ENCODE results near the gene CDKN2C.

- TF ChIP-seq CTCF (IDR thresholded peaks at IDR 0.05; ENCODE audit: insufficient read depth, low read length) (no peak), POLR2AphosphoS5 (IDR thresholded peaks at IDR 0.05; ENCODE audit: low read depth) (no peak), SPI1 (IDR thresholded peaks at IDR 0.05; ENCODE audit: borderline replicate concordance, low read depth) (no peak), GABPA (IDR thresholded peaks at IDR 0.05; ENCODE audit: low read depth) (no peak)
- TF ChIP-seq, protein P1, sequence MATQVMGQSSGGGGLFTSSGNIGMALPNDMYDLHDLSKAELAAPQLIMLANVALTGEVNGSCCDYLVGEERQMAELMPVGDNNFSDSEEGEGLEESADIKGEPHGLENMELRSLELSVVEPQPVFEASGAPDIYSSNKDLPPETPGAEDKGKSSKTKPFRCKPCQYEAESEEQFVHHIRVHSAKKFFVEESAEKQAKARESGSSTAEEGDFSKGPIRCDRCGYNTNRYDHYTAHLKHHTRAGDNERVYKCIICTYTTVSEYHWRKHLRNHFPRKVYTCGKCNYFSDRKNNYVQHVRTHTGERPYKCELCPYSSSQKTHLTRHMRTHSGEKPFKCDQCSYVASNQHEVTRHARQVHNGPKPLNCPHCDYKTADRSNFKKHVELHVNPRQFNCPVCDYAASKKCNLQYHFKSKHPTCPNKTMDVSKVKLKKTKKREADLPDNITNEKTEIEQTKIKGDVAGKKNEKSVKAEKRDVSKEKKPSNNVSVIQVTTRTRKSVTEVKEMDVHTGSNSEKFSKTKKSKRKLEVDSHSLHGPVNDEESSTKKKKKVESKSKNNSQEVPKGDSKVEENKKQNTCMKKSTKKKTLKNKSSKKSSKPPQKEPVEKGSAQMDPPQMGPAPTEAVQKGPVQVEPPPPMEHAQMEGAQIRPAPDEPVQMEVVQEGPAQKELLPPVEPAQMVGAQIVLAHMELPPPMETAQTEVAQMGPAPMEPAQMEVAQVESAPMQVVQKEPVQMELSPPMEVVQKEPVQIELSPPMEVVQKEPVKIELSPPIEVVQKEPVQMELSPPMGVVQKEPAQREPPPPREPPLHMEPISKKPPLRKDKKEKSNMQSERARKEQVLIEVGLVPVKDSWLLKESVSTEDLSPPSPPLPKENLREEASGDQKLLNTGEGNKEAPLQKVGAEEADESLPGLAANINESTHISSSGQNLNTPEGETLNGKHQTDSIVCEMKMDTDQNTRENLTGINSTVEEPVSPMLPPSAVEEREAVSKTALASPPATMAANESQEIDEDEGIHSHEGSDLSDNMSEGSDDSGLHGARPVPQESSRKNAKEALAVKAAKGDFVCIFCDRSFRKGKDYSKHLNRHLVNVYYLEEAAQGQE (IDR thresholded peaks at IDR 0.05; ENCODE audit: insufficient replicate concordance, low read depth), result no peak
Measured at GRCh38 chr1:50982611-50983010, 12.6 kb downstream of the CDKN2C start.
